PC-3 (cell line): Measurements from ENCODE around the gene SAMD3.

Experiments used
- CTCF ChIP-seq: fragments of 300-600 bp; sonication (generic); conservative IDR thresholded peaks from 2 replicates; pipeline ENCODE4 v1.5.1; 2017; ENCODE audit warnings: antibody characterized with exemption, low read depth, mild to moderate bottlenecking, low read length
- EZH2 ChIP-seq: fragments of 300-600 bp; sonication (generic); IDR thresholded peaks from one replicate; pipeline ENCODE4 v1.6.1; 2017; ENCODE audit warnings: antibody characterized with exemption, mild to moderate bottlenecking, low read length; ENCODE audit not compliant: unreplicated experiment

GRCh38 chr6:130198483-130199035 is 24.2 kb downstream of the SAMD3 start:
- no peak for TF ChIP-seq CTCF
- TF ChIP-seq EZH2: no peak
